ENCODE results near the gene NFIA.
"Not testable (repeated sequence)": the region's sequence is repeated elsewhere in the genome, so short reads cannot be mapped to it uniquely, and the experiment has no call there.

The NFIA gene

GRCh38 chr1:61259379-61260148, 177.2 kb downstream of the NFIA start:
- no peak for FAIRE-seq
- no peak for DNase-seq (ENCODE audit: extremely low spot score, insufficient read length, low read depth)

DNA sequence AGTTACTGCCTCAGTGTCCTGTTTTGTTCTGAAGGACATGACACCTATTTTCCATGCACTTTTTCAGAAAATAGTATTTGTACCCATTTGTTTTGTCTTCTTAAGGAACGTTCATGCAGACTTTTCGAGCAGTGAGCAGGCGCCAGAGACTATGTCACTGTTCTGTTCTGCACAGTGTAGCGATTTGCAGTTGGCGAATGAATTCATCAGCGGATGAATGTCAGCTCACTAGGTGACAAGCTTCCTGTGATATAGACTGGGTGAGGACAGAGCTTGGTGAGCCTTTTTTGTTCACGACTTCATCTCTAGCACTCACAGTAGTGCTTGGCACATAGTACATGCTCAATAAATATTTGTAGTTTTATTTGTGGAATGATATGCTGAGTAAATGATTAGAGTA, 177.8 kb downstream of the NFIA start:
- FAIRE-seq = no peak

DNA sequence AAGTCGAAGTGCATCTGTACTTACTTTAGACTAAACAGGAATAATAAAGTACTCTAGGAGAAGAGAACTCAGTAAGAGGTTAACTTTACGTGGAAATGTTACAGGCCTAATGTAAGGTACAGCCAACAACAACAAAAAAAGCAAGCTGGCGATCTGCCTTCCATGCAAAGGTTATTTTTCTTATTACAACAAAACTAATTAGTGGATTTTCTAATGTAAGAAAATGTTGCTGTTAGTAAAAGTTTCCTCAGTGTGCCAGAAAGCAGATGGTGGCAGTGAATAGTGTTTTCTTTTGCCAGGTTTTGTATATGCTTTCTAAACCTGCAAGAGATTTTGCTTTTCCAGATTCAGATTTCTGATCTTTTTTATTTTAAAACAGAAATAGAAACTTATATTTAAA, 179.2 kb downstream of the NFIA start:
- FAIRE-seq = no peak

More for the DNA sequence above, 177.8 kb downstream of the NFIA start:
- no peak for DNase-seq (ENCODE audit: extremely low spot score, insufficient read length, low read depth)

DNA sequence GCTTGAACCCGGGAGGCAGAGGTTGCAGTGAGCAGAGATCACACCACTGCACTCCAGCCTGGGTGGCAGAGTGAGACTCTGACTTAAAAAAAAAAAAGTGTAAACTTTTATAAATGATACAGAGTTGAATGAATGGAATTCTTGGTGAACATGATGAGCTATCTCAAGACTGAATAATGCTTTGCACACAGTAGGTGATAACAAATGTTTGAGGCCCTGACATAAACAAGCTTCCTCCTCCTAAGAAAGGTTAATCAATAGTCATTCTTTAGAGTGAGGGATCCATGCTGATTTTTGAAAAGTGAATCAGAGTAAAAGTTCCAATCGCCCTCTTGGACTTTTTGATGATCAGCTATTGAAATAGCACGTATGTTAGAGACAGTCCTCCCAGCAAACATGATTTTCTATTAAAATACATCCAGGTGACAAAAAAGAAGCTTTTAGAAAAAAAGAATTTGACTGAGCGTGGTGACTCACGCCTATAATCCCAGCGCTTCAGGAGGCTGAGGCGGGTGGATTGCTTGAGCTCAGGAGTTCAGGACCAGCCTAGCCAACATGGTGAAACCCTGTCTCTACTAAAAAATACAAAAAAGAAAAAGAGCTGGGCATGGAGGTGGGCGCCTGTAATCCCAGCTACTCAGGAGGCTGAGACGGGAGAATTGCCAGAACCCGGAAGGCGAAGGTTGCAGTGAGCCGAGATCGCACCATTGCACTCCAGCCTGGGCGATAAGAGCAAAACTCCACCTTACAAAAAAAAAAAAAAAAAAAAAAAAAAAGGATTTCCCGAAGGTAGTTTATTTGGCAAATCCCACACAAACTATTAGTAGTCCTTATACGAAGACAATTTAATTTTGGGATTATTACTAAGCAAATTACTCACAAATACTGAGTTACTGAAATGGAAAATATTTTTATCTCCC, 181.8 kb downstream of the NFIA start:
- FAIRE-seq = no peak
- DNase-seq (ENCODE audit: extremely low spot score, insufficient read length, low read depth) = no peak

More for the DNA sequence above, 179.2 kb downstream of the NFIA start:
- no peak for DNase-seq (ENCODE audit: extremely low spot score, insufficient read length, low read depth)

GRCh38 chr1:61264825-61265242, 182.5 kb downstream of the NFIA start:
- FAIRE-seq = no peak
- no peak for DNase-seq (ENCODE audit: extremely low spot score, insufficient read length, low read depth)

DNA sequence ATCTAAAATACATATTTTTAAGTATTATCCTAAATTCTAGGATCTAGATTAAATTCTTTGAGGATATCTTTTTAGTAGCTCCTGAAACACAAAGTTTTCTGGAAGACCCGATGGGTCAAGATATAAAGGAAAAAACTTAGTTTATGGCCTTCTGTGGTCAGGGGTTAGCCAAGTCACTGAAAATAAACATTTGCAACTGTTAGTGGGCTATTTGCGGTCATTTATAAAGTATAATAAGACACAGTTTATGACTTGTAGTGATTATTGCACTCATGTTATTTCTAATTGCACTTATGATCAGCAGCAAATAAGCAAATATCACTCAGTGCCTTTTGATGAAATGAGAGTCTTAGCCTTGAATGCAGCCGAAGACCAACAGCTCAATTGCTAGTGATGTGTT, 183.3 kb downstream of the NFIA start:
- FAIRE-seq = no peak
- no peak for DNase-seq (ENCODE audit: extremely low spot score, insufficient read length, low read depth)

GRCh38 chr1:61266738-61267137, 184.4 kb downstream of the NFIA start:
- no peak for FAIRE-seq
- DNase-seq (ENCODE audit: extremely low spot score, insufficient read length, low read depth) = no peak

- FAIRE-seq (no peak), DNase-seq (ENCODE audit: extremely low spot score, insufficient read length, low read depth) (no peak)
Observed at GRCh38 chr1:61268546-61269240, 186.3 kb downstream of the NFIA start.

- no peak for FAIRE-seq
- no peak for DNase-seq (ENCODE audit: extremely low spot score, insufficient read length, low read depth)
Observed at GRCh38 chr1:61269602-61270001, 187.2 kb downstream of the NFIA start.

DNA sequence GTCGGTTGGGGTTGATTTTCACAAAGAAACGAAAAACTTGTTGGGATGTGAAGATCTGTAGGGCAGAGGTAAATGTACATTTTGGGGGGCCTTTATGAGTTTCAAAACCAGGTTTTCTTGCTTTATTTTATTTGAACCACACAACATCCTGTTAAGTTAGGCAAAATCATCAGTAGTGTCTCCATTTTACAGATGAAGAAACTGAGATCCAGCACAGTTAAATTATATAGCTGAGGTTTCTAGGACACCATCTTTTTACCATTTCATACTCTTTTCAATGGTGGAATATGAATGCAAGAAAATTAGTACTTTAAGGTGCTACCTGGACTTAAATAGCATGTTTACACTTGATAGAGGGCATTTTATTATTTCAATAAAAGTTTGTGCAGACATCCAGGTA, 187.7 kb downstream of the NFIA start:
- DNase-seq (ENCODE audit: extremely low spot score, insufficient read length, low read depth) = no peak
- FAIRE-seq = no peak

- DNase-seq (ENCODE audit: extremely low spot score, insufficient read length, low read depth) (no peak), FAIRE-seq (no peak)
Observed at GRCh38 chr1:61270761-61271411, 188.5 kb downstream of the NFIA start.

GRCh38 chr1:61271412-61271789, 189.0 kb downstream of the NFIA start:
- no peak for DNase-seq (ENCODE audit: extremely low spot score, insufficient read length, low read depth)
- no peak for FAIRE-seq

- FAIRE-seq (no peak), DNase-seq (ENCODE audit: extremely low spot score, insufficient read length, low read depth) (no peak)
Observed at GRCh38 chr1:61273167-61273705, 190.9 kb downstream of the NFIA start.

DNA sequence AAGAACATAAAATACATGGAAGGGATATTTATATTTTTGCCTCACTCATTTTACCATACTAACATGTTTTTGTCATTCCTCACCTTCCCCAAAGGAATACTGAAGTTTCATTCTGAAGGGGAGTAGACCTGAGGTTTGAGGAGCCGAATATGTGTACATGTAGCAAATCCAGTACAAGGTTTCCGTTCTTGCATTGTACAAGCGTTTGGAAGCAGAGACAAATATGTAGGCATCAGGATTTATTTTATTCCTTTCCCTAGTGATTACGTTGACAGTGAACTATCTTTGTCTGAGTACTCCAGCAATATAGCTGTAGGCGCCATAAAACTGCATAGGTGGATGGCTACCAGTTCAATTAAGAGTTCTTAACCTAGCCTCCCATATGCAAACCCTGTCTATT, 191.5 kb downstream of the NFIA start:
- no peak for FAIRE-seq
- no peak for DNase-seq (ENCODE audit: extremely low spot score, insufficient read length, low read depth)

DNA sequence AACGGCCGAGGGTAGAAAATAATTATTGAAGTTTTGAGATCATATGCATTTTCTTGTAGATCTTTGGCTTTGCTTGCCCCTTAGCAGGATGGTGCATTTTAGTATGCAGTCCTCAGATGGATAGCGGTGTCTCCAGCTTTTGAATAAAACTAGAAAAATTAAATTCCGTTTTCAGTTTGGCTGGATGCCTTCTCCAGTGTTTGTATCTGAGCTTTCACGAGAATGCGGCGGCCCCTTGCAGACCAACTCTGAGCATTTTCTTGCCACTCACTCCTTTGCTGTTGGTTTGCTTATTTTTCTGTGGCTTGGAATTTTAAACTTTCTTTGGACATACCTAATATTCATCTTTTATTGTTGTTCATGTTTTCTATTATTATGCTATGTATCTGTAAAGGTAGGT, 192.6 kb downstream of the NFIA start:
- DNase-seq (ENCODE audit: extremely low spot score, insufficient read length, low read depth) (no peak), FAIRE-seq (no peak)

DNA sequence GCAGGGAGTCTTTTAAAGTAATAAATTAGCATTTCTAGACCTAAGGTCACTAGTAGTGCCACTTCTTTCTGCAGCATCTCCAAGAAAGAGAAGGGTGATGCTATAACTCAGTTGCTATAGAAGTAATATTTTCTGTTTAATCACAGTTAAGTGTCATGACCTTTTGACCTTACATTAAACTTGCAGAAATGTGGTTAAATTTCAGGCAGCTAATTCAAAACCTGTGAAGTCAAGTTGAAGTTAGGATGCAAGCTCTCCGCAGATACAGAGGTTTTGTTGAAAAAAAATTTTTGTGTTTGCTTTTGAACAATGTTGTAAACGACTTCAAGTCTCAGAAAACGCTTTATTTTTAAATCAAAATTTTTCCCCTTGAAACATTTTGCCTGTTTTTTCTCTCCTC, 193.9 kb downstream of the NFIA start:
- FAIRE-seq = no peak

DNA sequence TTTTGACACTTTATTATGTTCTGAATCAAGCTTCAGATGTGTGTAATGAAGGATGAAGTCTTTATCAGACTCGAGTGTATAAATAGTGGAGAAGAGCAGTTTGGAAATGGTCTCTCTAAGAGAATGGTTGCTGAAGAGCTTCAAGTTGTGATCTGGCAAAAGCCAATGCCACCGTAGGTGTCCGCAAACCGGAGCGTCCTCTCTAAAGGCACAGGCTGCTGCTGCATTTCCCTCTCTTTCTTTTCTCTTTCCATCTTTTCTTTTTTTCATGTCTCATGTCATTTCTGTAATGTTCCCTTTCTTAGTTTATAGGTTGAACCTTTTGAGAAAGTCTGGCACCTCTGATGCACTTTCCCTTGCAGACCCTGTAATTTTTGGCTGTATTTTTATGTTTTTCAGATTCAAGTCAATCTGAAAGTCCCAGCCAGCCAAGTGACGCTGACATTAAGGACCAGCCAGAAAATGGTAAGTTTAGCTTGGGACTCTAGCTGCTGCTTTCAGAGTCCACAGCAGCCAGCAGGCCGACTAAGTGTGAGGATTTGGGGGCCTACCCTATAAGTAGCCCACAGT, 194.8 kb downstream of the NFIA start:
- DNase-seq (ENCODE audit: extremely low spot score, insufficient read length, low read depth) (no peak), FAIRE-seq (no peak)

More for the DNA sequence above, 193.9 kb downstream of the NFIA start:
- no peak for DNase-seq (ENCODE audit: extremely low spot score, insufficient read length, low read depth)

DNA sequence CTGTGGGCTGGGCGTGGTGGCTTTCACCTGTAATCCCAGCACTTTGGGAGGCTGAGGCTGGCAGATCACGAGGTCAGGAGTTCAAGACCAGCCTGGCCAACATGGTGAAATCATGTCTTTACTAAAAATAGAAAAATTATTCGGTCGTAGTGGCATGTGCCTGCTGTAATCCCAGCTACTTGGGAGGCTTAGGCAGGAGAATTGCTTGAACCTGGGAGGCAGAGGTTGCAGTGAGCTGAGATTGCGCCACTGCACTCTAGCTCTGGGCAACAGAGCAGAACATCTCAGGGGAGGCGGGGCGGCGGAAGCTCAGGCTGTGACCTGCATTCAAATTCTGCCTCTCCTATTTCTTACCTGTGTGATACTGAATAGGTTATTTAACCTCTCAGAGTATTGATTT, 196.1 kb downstream of the NFIA start:
- FAIRE-seq; DNase-seq (ENCODE audit: extremely low spot score, insufficient read length, low read depth): not testable (repeated sequence)

- DNase-seq (ENCODE audit: extremely low spot score, insufficient read length, low read depth) (no peak), FAIRE-seq (no peak)
Observed at GRCh38 chr1:61278966-61279365, 196.6 kb downstream of the NFIA start.
